Measurements from ENCODE around the gene HOXC9. TPM values are rescaled to one million over a fixed set of nuclear protein-coding genes. Genes with fewer than 3 reads are reported as not detected.

HOXC9 gene
- total RNA-seq, 1 experiment from 2014 or later: not detected

DNA sequence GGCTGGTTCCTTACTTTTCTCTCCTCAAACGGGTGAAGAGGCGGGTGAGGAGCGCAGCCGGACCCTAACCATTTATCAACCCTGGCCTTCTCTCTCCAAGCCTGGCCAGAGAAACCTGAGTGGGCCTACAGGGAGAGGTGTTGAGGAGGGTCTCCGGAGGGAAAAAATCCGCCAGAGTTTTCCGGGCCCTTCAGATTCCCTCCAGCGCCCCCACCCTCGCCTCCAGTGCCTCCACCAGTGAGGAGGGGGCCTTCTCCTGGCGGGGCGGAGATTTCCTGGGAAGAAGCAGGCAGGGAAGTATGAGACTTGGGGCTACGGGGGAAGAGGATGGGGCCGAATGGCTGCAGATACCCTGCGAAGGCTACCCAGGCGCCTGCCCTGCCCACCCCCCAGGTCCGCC lies 31.5 kb downstream of the HOXC9 start:
- CTCF ChIA-PET: interaction anchor here (0.5 to 8.1 kb wide), 19 partner anchors 8 to 389 kb away, joined by 3 to 149 read pairs (median 5); partner anchors contain the start of genes HOXC10 and HOXC8
- Mint-ChIP-seq H3K27ac (no peak overlapping the region), H3K4me1 (peaks cover 36% of the 10 kb centered on the region), H3K36me3 (no peaks in the 10 kb centered on the region), H3K9me3 (no peaks in the 10 kb centered on the region), H3K27me3 (ENCODE audit: low read depth) (peaks cover 99% of the 10 kb centered on the region), H3K4me3 (no peak overlapping the region)
- DNase-seq (ENCODE audit: low spot score) (no peak), ATAC-seq (no peak)
- POLR2A ChIA-PET: interaction anchor here (0.6 kb wide), 1 partner anchor 175 kb away, joined by 5 read pairs; no protein-coding TSS in a partner anchor
- TF ChIP-seq, protein P1, sequence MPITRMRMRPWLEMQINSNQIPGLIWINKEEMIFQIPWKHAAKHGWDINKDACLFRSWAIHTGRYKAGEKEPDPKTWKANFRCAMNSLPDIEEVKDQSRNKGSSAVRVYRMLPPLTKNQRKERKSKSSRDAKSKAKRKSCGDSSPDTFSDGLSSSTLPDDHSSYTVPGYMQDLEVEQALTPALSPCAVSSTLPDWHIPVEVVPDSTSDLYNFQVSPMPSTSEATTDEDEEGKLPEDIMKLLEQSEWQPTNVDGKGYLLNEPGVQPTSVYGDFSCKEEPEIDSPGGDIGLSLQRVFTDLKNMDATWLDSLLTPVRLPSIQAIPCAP (CRISPR knock-in tag; IDR thresholded peaks at IDR 0.05): no peak
- TF ChIP-seq TCF7 (CRISPR knock-in tag; IDR thresholded peaks at IDR 0.05; ENCODE audit: low read depth) (no peak), ESRRA (CRISPR knock-in tag; IDR thresholded peaks at IDR 0.05; ENCODE audit: borderline replicate concordance) (no peak), EMX1 (CRISPR knock-in tag; IDR thresholded peaks at IDR 0.05) (no peak), MXD4 (CRISPR knock-in tag; IDR thresholded peaks at IDR 0.05; ENCODE audit: borderline replicate concordance) (no peak), TP53 (CRISPR knock-in tag; IDR thresholded peaks at IDR 0.05) (no peak), ZNF263 (CRISPR knock-in tag; IDR thresholded peaks at IDR 0.05; ENCODE audit: low read depth) (no peak), ZNF671 (CRISPR knock-in tag; IDR thresholded peaks at IDR 0.05) (no peak)
- TF ChIP-seq, protein P2, sequence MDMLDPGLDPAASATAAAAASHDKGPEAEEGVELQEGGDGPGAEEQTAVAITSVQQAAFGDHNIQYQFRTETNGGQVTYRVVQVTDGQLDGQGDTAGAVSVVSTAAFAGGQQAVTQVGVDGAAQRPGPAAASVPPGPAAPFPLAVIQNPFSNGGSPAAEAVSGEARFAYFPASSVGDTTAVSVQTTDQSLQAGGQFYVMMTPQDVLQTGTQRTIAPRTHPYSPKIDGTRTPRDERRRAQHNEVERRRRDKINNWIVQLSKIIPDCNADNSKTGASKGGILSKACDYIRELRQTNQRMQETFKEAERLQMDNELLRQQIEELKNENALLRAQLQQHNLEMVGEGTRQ (CRISPR knock-in tag; IDR thresholded peaks at IDR 0.05): no peak
- TF ChIP-seq, protein P3, sequence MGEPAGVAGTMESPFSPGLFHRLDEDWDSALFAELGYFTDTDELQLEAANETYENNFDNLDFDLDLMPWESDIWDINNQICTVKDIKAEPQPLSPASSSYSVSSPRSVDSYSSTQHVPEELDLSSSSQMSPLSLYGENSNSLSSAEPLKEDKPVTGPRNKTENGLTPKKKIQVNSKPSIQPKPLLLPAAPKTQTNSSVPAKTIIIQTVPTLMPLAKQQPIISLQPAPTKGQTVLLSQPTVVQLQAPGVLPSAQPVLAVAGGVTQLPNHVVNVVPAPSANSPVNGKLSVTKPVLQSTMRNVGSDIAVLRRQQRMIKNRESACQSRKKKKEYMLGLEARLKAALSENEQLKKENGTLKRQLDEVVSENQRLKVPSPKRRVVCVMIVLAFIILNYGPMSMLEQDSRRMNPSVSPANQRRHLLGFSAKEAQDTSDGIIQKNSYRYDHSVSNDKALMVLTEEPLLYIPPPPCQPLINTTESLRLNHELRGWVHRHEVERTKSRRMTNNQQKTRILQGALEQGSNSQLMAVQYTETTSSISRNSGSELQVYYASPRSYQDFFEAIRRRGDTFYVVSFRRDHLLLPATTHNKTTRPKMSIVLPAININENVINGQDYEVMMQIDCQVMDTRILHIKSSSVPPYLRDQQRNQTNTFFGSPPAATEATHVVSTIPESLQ (CRISPR knock-in tag; IDR thresholded peaks at IDR 0.05): no peak
- TF ChIP-seq, protein P4, sequence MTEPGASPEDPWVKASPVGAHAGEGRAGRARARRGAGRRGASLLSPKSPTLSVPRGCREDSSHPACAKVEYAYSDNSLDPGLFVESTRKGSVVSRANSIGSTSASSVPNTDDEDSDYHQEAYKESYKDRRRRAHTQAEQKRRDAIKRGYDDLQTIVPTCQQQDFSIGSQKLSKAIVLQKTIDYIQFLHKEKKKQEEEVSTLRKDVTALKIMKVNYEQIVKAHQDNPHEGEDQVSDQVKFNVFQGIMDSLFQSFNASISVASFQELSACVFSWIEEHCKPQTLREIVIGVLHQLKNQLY (CRISPR knock-in tag; IDR thresholded peaks at IDR 0.05): no peak
- TF ChIP-seq, protein P5, sequence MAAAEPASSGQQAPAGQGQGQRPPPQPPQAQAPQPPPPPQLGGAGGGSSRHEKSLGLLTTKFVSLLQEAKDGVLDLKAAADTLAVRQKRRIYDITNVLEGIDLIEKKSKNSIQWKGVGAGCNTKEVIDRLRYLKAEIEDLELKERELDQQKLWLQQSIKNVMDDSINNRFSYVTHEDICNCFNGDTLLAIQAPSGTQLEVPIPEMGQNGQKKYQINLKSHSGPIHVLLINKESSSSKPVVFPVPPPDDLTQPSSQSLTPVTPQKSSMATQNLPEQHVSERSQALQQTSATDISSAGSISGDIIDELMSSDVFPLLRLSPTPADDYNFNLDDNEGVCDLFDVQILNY (CRISPR knock-in tag; IDR thresholded peaks at IDR 0.05): no peak
- TF ChIP-seq, protein P6, sequence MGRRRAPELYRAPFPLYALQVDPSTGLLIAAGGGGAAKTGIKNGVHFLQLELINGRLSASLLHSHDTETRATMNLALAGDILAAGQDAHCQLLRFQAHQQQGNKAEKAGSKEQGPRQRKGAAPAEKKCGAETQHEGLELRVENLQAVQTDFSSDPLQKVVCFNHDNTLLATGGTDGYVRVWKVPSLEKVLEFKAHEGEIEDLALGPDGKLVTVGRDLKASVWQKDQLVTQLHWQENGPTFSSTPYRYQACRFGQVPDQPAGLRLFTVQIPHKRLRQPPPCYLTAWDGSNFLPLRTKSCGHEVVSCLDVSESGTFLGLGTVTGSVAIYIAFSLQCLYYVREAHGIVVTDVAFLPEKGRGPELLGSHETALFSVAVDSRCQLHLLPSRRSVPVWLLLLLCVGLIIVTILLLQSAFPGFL (CRISPR knock-in tag; IDR thresholded peaks at IDR 0.05; ENCODE audit: borderline replicate concordance): no peak
- TF ChIP-seq, protein P7, sequence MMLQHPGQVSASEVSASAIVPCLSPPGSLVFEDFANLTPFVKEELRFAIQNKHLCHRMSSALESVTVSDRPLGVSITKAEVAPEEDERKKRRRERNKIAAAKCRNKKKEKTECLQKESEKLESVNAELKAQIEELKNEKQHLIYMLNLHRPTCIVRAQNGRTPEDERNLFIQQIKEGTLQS (CRISPR knock-in tag; conservative IDR thresholded peaks at IDR 0.05): no peak

DNA sequence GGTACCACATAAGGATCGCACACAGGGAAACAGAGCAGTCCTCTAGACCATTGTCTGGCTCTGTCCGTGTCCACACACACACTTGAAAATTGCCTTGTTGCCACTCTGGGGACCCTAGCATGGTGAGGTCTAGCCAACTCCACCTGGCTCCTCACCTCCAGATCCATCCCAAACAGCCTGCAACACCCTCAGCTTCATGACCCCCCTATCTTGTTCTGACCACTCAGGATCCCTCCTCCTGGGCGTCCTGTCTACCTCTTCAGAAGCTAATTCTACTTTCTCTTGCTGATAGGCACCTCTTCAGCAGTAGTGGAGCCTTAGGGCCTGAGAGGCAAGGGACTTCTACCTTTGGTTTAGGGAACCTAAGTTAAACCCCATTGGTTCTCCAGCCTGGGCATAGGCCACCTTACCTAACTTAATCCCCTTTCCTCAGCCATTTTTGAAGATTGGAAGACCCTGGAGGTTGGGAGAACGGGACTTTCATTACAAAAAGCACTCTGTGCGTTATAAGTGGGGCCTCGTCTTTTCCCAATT lies 32.2 kb downstream of the HOXC9 start:
- POLR2A ChIA-PET: interaction anchor here (0.7 to 0.9 kb wide), 5 partner anchors 14 to 304 kb away, joined by 3 to 7 read pairs (median 4); no protein-coding TSS in a partner anchor
- peaks cover 36% of the 10 kb centered on the region for H3K4me1 Mint-ChIP-seq
- H3K27me3 Mint-ChIP-seq (ENCODE audit: low read depth): peaks cover 99% of the 10 kb centered on the region
- H3K9me3 Mint-ChIP-seq: no peaks in the 10 kb centered on the region
- H3K4me3 Mint-ChIP-seq: no peak overlapping the region
- H3K36me3 Mint-ChIP-seq: no peaks in the 10 kb centered on the region
- DNase-seq (ENCODE audit: low spot score) (no peak), ATAC-seq (no peak)
- no peak overlapping the region for H3K27ac Mint-ChIP-seq
- CTCF ChIA-PET: interaction anchor here (0.5 to 8.1 kb wide), 59 partner anchors 8 to 347 kb away, joined by 3 to 149 read pairs (median 6); partner anchors contain the start of genes HOXC10, HOXC13, HOXC4 and HOXC8
- TF ChIP-seq, protein P8, sequence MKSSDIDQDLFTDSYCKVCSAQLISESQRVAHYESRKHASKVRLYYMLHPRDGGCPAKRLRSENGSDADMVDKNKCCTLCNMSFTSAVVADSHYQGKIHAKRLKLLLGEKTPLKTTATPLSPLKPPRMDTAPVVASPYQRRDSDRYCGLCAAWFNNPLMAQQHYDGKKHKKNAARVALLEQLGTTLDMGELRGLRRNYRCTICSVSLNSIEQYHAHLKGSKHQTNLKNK (CRISPR knock-in tag; IDR thresholded peaks at IDR 0.05): no peak
- no peak for TF ChIP-seq KAT7 (CRISPR knock-in tag; IDR thresholded peaks at IDR 0.05; ENCODE audit: borderline replicate concordance)
- TF ChIP-seq TEAD1 (CRISPR knock-in tag; IDR thresholded peaks at IDR 0.05): no peak
- TF ChIP-seq EMX1 (CRISPR knock-in tag; IDR thresholded peaks at IDR 0.05): no peak
- no peak for TF ChIP-seq FOXK1 (CRISPR knock-in tag; IDR thresholded peaks at IDR 0.05)
- no peak for TF ChIP-seq SMAD4 (CRISPR knock-in tag; IDR thresholded peaks at IDR 0.05)
- TF ChIP-seq CREB1 (CRISPR knock-in tag; IDR thresholded peaks at IDR 0.05): no peak
- TF ChIP-seq, protein P9, sequence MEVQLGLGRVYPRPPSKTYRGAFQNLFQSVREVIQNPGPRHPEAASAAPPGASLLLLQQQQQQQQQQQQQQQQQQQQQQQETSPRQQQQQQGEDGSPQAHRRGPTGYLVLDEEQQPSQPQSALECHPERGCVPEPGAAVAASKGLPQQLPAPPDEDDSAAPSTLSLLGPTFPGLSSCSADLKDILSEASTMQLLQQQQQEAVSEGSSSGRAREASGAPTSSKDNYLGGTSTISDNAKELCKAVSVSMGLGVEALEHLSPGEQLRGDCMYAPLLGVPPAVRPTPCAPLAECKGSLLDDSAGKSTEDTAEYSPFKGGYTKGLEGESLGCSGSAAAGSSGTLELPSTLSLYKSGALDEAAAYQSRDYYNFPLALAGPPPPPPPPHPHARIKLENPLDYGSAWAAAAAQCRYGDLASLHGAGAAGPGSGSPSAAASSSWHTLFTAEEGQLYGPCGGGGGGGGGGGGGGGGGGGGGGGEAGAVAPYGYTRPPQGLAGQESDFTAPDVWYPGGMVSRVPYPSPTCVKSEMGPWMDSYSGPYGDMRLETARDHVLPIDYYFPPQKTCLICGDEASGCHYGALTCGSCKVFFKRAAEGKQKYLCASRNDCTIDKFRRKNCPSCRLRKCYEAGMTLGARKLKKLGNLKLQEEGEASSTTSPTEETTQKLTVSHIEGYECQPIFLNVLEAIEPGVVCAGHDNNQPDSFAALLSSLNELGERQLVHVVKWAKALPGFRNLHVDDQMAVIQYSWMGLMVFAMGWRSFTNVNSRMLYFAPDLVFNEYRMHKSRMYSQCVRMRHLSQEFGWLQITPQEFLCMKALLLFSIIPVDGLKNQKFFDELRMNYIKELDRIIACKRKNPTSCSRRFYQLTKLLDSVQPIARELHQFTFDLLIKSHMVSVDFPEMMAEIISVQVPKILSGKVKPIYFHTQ (CRISPR knock-in tag; IDR thresholded peaks at IDR 0.05): no peak
- TF ChIP-seq ATF1 (CRISPR knock-in tag; IDR thresholded peaks at IDR 0.05): no peak
- no peak for TF ChIP-seq RELA (CRISPR knock-in tag; IDR thresholded peaks at IDR 0.05; ENCODE audit: borderline replicate concordance)
- no peak for TF ChIP-seq CREM (CRISPR knock-in tag; IDR thresholded peaks at IDR 0.05)
- TF ChIP-seq ZBTB21 (CRISPR knock-in tag; IDR thresholded peaks at IDR 0.05; ENCODE audit: borderline replicate concordance): no peak

All from WTC11 (cell line).